ENCODE measurements around the gene MRPL53.
A peak's percentile ranks its signal among the peaks of the same experiment; 100 is the strongest.

GRCh38 chr2:74458132-74458937 is 14.1 kb downstream of the MRPL53 start, which contains the start of gene WBP1:
- TF ChIP-seq REST (IDR thresholded peaks at IDR 0.05; ENCODE audit: unreplicated experiment) (no peak), CTCF (conservative IDR thresholded peaks at IDR 0.05; ENCODE audit: low read depth in 2 of 2) (no peak), EZH2 (IDR thresholded peaks at IDR 0.05; ENCODE audit: low read depth, unreplicated experiment) (no peak), POLR2AphosphoS5 (IDR thresholded peaks at IDR 0.05; ENCODE audit: low read depth) (peak; percentile 56), CREB1 (CRISPR knock-in tag; IDR thresholded peaks at IDR 0.05; ENCODE audit: low read depth) (peak; percentile 88), STAT1 (IDR thresholded peaks at IDR 0.05; ENCODE audit: unreplicated experiment) (no peak), ZNF331 (CRISPR knock-in tag; IDR thresholded peaks at IDR 0.05; ENCODE audit: low read depth) (no peak)
